ENCODE data around the gene MYO3B.

Gene MYO3B

GRCh38 chr2:170310876-170311502 is 133.0 kb downstream of the MYO3B start:
- no peak for DNase-seq

- DNase-seq, result peak; percentile 70
Observed at GRCh38 chr2:170313347-170313991, 135.5 kb downstream of the MYO3B start.

- no peak for DNase-seq
Observed at GRCh38 chr2:170313992-170314348, 136.0 kb downstream of the MYO3B start.

GRCh38 chr2:170314744-170315447 is 136.9 kb downstream of the MYO3B start:
- no peak for DNase-seq

DNA sequence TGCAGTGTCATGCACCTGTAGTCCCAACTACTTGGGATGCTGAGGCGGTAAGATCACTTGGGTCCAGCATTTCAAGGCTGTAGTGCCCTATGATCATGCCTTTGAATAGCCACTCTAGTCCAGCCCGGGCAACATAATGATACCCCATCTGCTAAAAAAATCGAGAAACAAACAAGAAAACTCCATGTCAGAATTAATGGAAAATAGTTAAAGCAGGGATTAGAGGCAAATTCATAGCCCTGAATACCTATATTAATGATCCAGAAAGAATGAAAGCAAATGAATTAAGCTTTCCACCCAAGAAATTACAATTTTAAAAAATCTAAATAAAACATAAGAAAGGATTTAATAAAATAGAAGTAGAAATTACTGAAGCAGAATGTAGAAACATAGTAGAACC is 143.0 kb downstream of the MYO3B start:
- DNase-seq, result no peak

DNA sequence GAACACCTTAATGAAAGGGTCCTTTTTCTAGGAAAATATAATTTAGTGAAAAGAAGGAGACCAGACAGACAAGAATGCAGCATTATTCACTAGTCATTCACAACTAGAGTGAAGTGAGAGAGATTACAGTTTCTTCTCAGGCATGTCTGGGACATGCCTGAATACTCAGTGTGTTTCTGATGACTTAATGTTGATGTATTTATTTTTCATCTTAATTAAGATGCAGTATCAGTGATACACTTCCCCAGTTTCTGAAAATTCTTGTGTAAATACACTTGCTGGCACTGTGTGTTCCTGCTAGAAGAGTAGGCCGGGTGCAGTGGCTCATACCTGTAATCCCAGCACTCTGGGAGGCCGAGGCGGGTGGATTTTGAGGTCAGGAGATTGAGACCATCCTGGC is 143.6 kb downstream of the MYO3B start:
- DNase-seq, result no peak

GRCh38 chr2:170322140-170322766 is 144.3 kb downstream of the MYO3B start:
- DNase-seq, result no peak

DNA sequence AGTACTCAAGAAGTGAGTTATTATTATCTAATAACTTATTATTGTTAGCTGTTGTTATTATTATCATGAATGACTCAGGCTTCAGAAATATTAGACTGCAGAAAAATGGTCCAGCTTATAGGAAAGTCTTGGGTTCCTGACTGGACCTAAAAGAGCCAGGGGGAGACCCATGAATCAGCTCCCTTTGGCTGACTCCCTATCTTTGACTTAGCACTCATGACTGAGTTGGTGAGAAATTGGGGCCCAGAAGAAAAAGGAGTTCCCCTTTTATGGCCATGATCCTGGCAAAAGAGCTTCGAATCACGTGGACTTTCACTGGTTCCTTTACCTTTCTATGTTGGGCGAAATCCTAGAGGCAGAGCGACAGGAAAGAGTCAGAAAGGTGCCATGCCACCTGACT is 145.8 kb downstream of the MYO3B start:
- no peak for DNase-seq

- DNase-seq, result peak; percentile 94
Observed at GRCh38 chr2:170324640-170325046, 146.7 kb downstream of the MYO3B start.

DNA sequence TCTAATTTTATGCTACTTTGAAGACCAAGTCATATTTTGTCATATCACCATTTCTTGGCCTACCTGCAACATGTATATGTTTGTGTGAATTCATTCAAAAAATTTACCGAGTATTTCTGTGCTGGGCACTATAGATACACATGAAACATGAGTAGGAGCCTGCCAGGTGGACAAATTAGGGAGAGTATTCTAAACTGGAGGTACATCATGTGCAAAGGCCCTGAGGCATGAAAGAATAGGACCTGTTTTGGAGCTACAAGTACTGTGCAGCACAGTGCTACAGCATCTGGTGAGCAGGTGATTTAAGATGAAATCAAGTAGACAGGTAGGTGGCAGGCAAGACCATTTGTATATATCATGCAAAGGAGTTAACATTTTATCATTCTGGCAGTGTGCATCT is 152.9 kb downstream of the MYO3B start:
- no peak for DNase-seq

- DNase-seq, result peak; percentile 69
Observed at GRCh38 chr2:170332676-170333402, 154.9 kb downstream of the MYO3B start.

DNA sequence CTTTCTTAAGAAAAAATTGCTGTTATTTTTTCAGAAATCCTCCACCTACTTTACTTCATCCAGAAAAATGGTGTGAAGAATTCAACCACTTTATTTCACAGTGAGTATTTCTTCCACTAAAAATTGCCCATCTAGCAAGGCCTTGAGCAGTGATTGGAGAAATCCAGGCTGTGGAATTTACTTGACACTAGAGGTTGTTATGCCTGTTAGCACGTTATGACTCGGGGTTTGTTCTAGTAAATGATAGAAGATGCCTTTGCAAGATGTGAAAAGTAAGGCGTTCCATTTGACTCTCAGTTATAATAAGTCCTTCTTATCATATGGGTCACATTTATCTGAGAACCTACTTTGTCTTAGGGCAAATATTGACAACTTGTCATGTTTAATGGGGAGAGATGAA is 157.4 kb downstream of the MYO3B start:
- DNase-seq, result no peak

GRCh38 chr2:170336408-170336807 is 158.5 kb downstream of the MYO3B start:
- no peak for DNase-seq

DNA sequence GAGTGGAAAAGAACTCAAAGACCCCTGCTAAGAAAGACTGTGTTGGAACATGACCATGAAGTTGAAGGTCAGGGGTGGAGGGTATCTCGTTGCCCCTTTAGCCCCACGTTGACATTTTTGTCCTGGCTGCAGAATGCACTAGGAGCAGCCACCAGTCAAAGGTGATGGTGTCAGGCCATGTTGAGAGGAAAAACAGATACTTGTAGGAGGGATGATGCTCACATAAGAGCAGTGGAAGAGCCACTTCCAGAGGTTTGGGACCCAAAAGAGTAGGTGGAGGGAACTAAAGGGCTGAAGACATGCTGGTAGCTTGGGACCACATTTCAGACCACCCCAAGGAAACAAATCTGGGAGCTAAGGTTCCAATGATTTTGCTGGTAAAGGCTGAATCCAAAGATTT is 159.0 kb downstream of the MYO3B start:
- no peak for DNase-seq

- DNase-seq, result peak; percentile 69
Observed at GRCh38 chr2:170339322-170339721, 161.4 kb downstream of the MYO3B start.

DNA sequence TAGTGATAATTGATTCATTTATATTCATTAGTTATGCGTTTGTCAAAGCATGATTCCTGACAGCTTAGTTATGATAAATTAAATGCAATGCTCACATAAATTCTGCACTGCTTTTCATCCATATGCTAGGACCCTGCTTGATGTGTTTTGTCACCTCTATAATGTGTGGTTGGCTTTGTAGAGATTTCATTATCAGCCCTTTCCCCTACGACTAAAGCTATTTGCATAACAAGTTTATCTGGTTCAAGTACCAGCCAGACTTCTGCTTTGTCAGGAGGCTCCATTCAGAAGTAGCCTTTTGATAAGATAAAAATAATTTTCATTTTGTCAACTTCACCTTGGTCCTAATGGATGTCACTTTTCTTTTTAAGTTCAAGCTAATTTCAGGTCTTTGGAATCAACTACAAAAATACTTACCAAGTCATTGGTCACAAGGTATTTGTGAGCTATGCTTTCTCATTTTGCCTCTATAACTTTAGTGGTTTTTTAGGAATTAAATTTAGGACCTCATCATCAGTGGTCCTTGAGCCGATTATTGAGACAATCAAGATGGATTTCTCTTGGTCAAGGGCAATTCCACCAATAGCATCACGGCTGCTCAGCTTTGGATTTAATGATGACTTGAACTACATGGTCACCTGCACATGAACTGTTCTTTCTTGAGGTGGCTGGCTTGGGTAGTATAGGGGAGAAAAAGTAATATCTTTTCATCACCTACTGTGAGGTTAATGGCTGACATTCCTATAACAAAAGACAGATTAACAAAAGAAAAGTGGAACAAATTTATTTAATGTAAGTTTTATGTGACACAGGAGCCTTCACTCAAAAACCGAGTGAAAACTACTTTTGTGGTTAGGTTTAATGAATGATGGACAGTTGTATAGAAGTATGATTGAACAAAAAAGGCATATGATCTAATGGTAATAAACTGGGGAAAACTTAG is 162.1 kb downstream of the MYO3B start:
- peak; percentile 83 for DNase-seq

DNA sequence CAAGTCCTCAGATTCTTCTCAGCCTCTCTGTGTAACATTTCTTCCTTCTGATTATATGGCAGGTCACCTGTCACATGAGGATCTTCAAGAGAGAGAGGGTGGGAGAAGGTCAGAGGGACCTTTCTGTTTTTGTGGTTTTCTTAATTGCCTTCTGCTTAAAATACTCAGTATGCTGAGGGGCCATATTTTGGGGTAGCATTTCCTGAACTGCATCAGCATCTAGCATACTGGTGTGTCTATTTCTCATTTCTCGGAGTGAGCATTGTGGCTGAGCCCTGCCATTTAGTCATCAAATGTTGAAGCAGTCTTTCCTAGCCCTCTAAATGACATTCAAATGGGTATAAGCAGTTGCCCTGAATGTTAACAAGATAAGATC is 162.7 kb downstream of the MYO3B start:
- DNase-seq, result no peak

DNA sequence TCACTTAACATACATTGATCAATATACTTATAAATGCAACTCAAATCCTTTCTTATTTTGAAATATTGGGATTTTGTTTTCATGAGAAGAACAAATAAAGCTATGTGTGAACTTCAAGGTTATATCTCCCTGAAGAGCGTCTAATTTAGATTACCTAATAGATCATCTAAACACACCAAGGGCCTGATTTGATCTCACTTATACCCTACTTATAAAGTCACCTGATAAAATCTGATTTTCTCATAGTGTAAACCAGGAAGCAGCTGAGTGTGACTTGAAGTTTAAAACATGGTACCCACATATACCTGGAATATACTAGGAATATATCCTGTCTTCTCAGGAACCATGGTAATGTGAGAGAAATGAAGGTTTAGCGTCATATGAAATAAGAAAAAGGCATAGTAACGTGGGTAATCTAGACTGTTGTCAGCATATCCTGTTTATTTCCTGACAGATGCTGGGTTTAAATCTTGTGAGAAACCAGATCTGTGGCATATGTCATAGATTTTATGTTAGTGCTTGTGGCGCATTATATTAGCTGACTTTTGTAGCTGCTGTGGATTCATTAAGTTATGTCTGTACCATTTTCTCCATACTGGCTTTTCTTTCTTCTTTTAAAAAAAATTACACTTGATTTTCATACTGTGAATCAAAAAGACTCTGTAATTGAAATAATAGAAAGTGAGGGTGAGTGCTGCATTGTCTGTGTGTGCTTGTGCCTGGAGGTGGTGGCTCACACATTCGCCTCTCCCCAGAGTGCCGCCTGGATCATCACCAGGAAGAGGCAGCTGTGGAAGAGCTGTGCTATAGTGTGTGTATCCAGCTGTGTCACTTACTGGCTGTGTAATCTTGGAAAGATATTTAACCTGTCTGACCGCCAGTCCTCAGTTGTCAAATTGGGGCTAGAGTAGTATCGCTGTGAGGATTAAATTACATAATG is 164.0 kb downstream of the MYO3B start:
- DNase-seq, result peak; percentile 80

GRCh38 chr2:170344663-170345346 is 166.9 kb downstream of the MYO3B start:
- no peak for DNase-seq

DNA sequence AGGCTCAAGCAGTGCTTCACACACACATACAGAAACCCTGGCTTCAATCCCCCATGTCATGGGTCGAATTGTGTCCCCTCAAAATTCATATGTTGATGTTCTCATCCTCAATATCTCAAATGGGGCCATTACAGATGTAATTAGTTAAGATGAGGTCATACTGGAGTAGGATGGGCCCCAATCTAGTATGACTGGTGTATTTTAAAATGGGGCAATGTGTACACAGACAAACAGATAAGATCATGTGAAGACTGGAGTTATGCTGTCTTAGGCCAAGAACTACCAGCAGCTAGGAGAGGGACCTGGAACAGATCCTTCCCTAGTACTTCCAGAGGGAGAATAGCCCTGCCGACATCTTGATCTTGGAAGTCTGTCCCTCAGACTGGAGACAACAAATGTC is 167.7 kb downstream of the MYO3B start:
- no peak for DNase-seq

Data from NCI-H510A treated with DMSO at 0.1 percent for 48 hours (cell line).